B cell (primary cell): ENCODE results near the gene NAB2. TPM values are rescaled to one million over a fixed set of nuclear protein-coding genes. Genes with fewer than 3 reads are reported as not detected.
A peak's percentile ranks its signal among the peaks of the same experiment; 100 is the strongest.

Experiments
- ATAC-seq: fragments of 200-7000 bp; cut with Tn5 transposase; one replicate; pipeline ENCODE4 v1.10.0; 2021; ENCODE audit warnings: low read depth, mild to moderate bottlenecking, moderate number of reproducible peaks, moderate library complexity
- CTCF ChIA-PET: fragments of 350-600 bp; sonication (Branson Sonifier 250); formaldehyde crosslinking; loops from one replicate; lab custom pipeline; 2021; ENCODE audit warnings: antibody characterized with exemption, inconsistent platforms; lab: Charles Lee
- POLR2A ChIA-PET: fragments of 350-600 bp; sonication (Branson Sonifier 250); formaldehyde crosslinking; loops from one replicate; lab custom pipeline; 2021; ENCODE audit warnings: antibody characterized with exemption; lab: Charles Lee
- DNase-seq: peaks from one replicate; pipeline ENCODE4 v3.0.0; 2013
- H2AFZ ChIP-seq: 2 replicates; pipeline ENCODE4 v1.6.1; 2012; ENCODE audit warnings: mild to moderate bottlenecking, low read depth, low read length; ENCODE audit not compliant: insufficient read depth, poor library complexity, severe bottlenecking
- H3K27ac ChIP-seq, 2 donors: 1 replicate in 1 of 2; 2 replicates in 1 of 2; pipeline ENCODE4 v1.5.1; 2012 to 2013; ENCODE audit warnings: low read length in 2 of 2, mild to moderate bottlenecking in 2 of 2, moderate library complexity in 1 of 2
- H3K27me3 ChIP-seq, 4 experiments: fragments of 200-600 bp in 1 of 4; sonication (generic) in 1 of 4; replicated peaks in 1 of 4; 1 replicate in 2 of 4; 2 replicates in 2 of 4; pipeline versions ENCODE4 v1.6.1 to v1.7.0; 2013 to 2016; ENCODE audit warnings: low read length in 3 of 4, mild to moderate bottlenecking in 2 of 4, mixed read lengths in 1 of 4, moderate library complexity in 1 of 4; ENCODE audit not compliant: insufficient read depth in 4 of 4, control insufficient read depth in 3 of 4; ENCODE audit errors: control extremely low read depth in 1 of 4
- H3K36me3 ChIP-seq, 2 experiments: replicated peaks in 1 of 2; 1 replicate in 1 of 2; 2 replicates in 1 of 2; pipeline versions ENCODE4 v1.6.1 to v1.7.1; 2013; ENCODE audit warnings: low read length in 1 of 2; ENCODE audit not compliant: insufficient read depth in 2 of 2, control insufficient read depth in 1 of 2; ENCODE audit errors: control extremely low read depth in 1 of 2, extremely low read depth in 1 of 2
- H3K4me1 ChIP-seq, 2 donors: fragments of 200-600 bp in 1 of 2; sonication (generic) in 1 of 2; 1 replicate in 1 of 2; 2 replicates in 1 of 2; pipeline versions ENCODE4 v1.5.1 to v1.6.1; 2013 to 2017; ENCODE audit warnings: low read length in 2 of 2; ENCODE audit not compliant: control insufficient read depth in 2 of 2, insufficient read depth in 2 of 2
- H3K4me2 ChIP-seq: replicated peaks from 2 replicates; pipeline ENCODE3; 2012; ENCODE audit warnings: mild to moderate bottlenecking, low read depth, low read length; ENCODE audit not compliant: poor library complexity, severe bottlenecking
- H3K4me3 ChIP-seq, 5 experiments: fragments of 200-600 bp in 1 of 5; sonication (generic) in 1 of 5; 1 replicate in 3 of 5; 2 replicates in 2 of 5; pipeline versions ENCODE4 v1.5.1 to v1.7.0; 2011 to 2016; ENCODE audit warnings: low read length in 4 of 5, mild to moderate bottlenecking in 4 of 5, low read depth in 2 of 5, control low read depth in 1 of 5, moderate library complexity in 1 of 5; ENCODE audit not compliant: insufficient read depth in 1 of 5; ENCODE audit errors: control extremely low read depth in 1 of 5, extremely low read depth in 1 of 5
- H3K79me2 ChIP-seq: fragments of 200-600 bp; sonication (generic); one replicate; pipeline ENCODE4 v1.6.0; 2016; ENCODE audit warnings: low read length; ENCODE audit not compliant: control insufficient read depth, insufficient read depth
- H3K9ac ChIP-seq: fragments of 200-600 bp; sonication (generic); 2 replicates; pipeline ENCODE4 v1.6.1; 2017; ENCODE audit warnings: mild to moderate bottlenecking, low read length, moderate library complexity
- H3K9me3 ChIP-seq, 3 donors: one replicate each; pipeline versions ENCODE4 v1.6.1 to v1.7.1; 2013; ENCODE audit warnings: low read length in 2 of 3; ENCODE audit not compliant: control insufficient read depth in 2 of 3, insufficient read depth in 1 of 3; ENCODE audit errors: control extremely low read depth in 1 of 3
- H4K20me1 ChIP-seq: 2 replicates; pipeline ENCODE4 v1.6.0; 2012; ENCODE audit warnings: mild to moderate bottlenecking, low read length; ENCODE audit not compliant: insufficient read depth, control insufficient read depth, poor library complexity, severe bottlenecking
- H3K27ac Mint-ChIP-seq: one replicate; pipeline ENCODE4 v1.8.0; 2021; ENCODE audit warnings: mixed read lengths
- H3K27me3 Mint-ChIP-seq: one replicate; pipeline ENCODE4 v1.8.0; 2021; ENCODE audit warnings: mixed read lengths
- H3K4me1 Mint-ChIP-seq: one replicate; pipeline ENCODE4 v1.8.0; 2021; ENCODE audit warnings: mixed read lengths
- H3K4me3 Mint-ChIP-seq: one replicate; pipeline ENCODE4 v1.8.0; 2021; ENCODE audit warnings: mixed read lengths
- H3K9me3 Mint-ChIP-seq: one replicate; pipeline ENCODE4 v1.8.0; 2022; ENCODE audit warnings: mixed read lengths; ENCODE audit not compliant: insufficient read depth
- EZH2 ChIP-seq: IDR thresholded peaks from 2 replicates; pipeline ENCODE4 v1.6.1; 2012; ENCODE audit warnings: borderline replicate concordance, low read depth, mild to moderate bottlenecking, moderate library complexity, low read length; ENCODE audit not compliant: insufficient read depth, poor library complexity, severe bottlenecking
- WGBS: methylation state at CpG from one replicate; pipeline ENCODE4 v1.1.5; 2013; ENCODE audit warnings: missing lambda C conversion rate; ENCODE audit not compliant: insufficient coverage; 5-methylcytosine and 5-hydroxymethylcytosine counted together
- intact Hi-C: fragments of 100-400 bp; cut with micrococcal nuclease; formaldehyde crosslinking; loops from one replicate; pipeline ENCODE4 v1.10.0; 2022
- polyA plus RNA-seq: library from polyadenylated mRNA; depleted of rRNA; stranded (reverse); fragments of >200 nt; gene quantifications from 2 replicates; pipeline ENCODE4 v1.2.3, GENCODE V29; 2012
- total RNA-seq, 2 donors: library from RNA; stranded (reverse); fragments of 120-200 nt in 1 of 2; gene quantifications; 1 replicate in 1 of 2; 2 replicates in 1 of 2; pipeline versions ENCODE4 v1.2.3 to v1.2.4, GENCODE V29; 2013 to 2022
- TF ChIP-seq, protein P1 (sequence below): fragments of 200-600 bp; IDR thresholded peaks from one replicate; pipeline ENCODE4 v1.8.0; 2022; ENCODE audit warnings: antibody characterized with exemption, mild to moderate bottlenecking

Gene NAB2
- total and polyA plus RNA-seq, 2 donors (not counting 1 experiment from before 2014, with no cell fraction given): 6.7 to 52.1 TPM

DNA sequence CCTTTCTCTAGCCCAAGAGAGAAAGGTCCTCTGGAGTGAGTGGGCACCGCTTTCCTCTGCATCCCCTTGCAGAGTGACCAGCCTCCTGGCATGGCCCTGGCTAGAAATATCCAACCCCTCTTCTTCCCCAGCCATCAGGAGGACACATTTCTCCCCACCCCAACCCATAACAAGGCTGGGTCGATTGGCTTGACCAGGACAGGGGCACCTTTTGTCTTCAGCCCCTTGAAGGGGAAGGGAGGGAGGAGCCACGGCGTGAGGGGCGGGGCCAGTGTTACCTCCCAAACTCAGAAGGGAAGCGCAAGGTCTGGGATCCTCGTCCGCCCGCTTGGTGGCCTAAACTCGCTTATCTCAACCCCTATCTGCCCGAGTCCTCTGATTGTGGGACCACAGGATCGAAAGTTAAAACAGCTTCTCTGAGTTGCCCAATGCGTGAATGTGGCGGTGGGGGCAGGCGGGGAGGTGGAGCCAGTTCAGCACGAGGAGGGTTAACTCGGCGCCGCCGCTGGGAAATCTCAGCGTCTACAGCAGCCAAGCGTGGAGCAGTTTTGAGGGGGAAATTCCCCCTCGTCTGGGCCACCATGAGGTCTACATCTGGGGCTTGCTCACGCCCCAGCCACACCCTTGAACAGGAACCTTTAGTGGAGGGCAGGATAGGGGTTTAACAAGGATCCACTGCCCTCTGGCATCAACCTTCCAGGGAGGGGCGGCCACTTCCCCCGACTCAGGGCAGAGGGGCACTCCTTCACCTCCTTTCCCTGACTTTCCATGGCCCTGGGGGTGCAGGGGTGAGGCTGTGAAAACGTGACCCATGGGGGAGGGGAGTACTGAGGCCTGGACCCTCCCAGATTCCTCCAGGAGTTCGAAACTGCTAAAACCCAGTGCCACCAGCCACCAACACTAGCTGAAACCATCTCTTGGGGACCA is 21.5 kb downstream of the NAB2 start:
- H3K27ac Mint-ChIP-seq: peak overlapping the region; percentile 98
- Histone ChIP-seq H3K4me2 (peak overlapping the region; percentile 96), H3K4me1 (peaks cover 20 to 40% of the 10 kb centered on the region in 2 donors), H3K27me3 (no peaks in the 10 kb centered on the region), H3K27ac (peak overlapping the region; percentile 96 to 100), H3K79me2 (peaks cover 75% of the 10 kb centered on the region), H3K4me3 (peak overlapping the region; percentile 87 to 100 (median 100)), H3K9ac (peak overlapping the region; percentile 93), H4K20me1 (peaks cover 49% of the 10 kb centered on the region), H3K9me3 (no peaks in the 10 kb centered on the region), H3K36me3 (peaks cover 2 to 42% of the 10 kb centered on the region in 2 experiments), H2AFZ (peak overlapping the region; percentile 60)
- peak overlapping the region; percentile 99 for H3K4me3 Mint-ChIP-seq
- peak; percentile 91 for DNase-seq
- no peaks in the 10 kb centered on the region for H3K9me3 Mint-ChIP-seq
- ChIA-PET CTCF (interaction anchor here (1.1 to 14.2 kb wide), 14 partner anchors 13 to 992 kb away, joined by 3 to 420 read pairs (median 18); partner anchors contain the start of genes HSD17B6, NAB2, NEMP1 and ZBTB39), POLR2A (interaction anchor here (0.6 to 5.0 kb wide), 14 partner anchors 10 to 982 kb away, joined by 3 to 139 read pairs (median 8); partner anchors contain the start of genes ESYT1, NAB2, NEMP1 and RNF41)
- 6% methylated on average over 12 of the region's 28 CpGs for WGBS
- TF ChIP-seq, protein P1, sequence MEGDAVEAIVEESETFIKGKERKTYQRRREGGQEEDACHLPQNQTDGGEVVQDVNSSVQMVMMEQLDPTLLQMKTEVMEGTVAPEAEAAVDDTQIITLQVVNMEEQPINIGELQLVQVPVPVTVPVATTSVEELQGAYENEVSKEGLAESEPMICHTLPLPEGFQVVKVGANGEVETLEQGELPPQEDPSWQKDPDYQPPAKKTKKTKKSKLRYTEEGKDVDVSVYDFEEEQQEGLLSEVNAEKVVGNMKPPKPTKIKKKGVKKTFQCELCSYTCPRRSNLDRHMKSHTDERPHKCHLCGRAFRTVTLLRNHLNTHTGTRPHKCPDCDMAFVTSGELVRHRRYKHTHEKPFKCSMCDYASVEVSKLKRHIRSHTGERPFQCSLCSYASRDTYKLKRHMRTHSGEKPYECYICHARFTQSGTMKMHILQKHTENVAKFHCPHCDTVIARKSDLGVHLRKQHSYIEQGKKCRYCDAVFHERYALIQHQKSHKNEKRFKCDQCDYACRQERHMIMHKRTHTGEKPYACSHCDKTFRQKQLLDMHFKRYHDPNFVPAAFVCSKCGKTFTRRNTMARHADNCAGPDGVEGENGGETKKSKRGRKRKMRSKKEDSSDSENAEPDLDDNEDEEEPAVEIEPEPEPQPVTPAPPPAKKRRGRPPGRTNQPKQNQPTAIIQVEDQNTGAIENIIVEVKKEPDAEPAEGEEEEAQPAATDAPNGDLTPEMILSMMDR: no peak
- TF ChIP-seq EZH2: no peak
- peaks cover 43% of the 10 kb centered on the region for H3K4me1 Mint-ChIP-seq
- peak; percentile 52 for ATAC-seq
- no peaks in the 10 kb centered on the region for H3K27me3 Mint-ChIP-seq
- intact Hi-C loops: loop anchor here (1.0 to 5.0 kb wide), 4 partner anchors 23 to 347 kb away; partner anchors contain the start of genes GLI1, INHBE and NEMP1
